Ovary (tissue), 3 donors: ENCODE results near the gene TSPAN3.

Experiments
- POLR2A ChIP-seq: fragments of 450-650 bp; IDR thresholded peaks from one replicate; pipeline ENCODE4 v1.6.1; 2017; ENCODE audit warnings: antibody characterized with exemption, mild to moderate bottlenecking, moderate library complexity
- TF ChIP-seq, protein P1 (sequence below), 3 donors: fragments of 450-650 bp in 2 of 3; fragments of 200-600 bp in 1 of 3; IDR thresholded peaks; one replicate each; pipeline versions ENCODE4 v1.5.1 to v1.8.0; 2016 to 2022; ENCODE audit warnings: antibody characterized with exemption in 3 of 3, mild to moderate bottlenecking in 1 of 3
- donor health status: DM: no; HTN: no; CAD: no.

- no peak for TF ChIP-seq POLR2A
- TF ChIP-seq, protein P1, sequence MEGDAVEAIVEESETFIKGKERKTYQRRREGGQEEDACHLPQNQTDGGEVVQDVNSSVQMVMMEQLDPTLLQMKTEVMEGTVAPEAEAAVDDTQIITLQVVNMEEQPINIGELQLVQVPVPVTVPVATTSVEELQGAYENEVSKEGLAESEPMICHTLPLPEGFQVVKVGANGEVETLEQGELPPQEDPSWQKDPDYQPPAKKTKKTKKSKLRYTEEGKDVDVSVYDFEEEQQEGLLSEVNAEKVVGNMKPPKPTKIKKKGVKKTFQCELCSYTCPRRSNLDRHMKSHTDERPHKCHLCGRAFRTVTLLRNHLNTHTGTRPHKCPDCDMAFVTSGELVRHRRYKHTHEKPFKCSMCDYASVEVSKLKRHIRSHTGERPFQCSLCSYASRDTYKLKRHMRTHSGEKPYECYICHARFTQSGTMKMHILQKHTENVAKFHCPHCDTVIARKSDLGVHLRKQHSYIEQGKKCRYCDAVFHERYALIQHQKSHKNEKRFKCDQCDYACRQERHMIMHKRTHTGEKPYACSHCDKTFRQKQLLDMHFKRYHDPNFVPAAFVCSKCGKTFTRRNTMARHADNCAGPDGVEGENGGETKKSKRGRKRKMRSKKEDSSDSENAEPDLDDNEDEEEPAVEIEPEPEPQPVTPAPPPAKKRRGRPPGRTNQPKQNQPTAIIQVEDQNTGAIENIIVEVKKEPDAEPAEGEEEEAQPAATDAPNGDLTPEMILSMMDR (IDR thresholded peaks at IDR 0.05) = no peak
Measured at GRCh38 chr15:77075528-77075927, 4.6 kb upstream of the TSPAN3 start.
